Forelimb muscle (tissue), 1 donor: ENCODE results near the gene CCDC3. TPM values are rescaled to one million over a fixed set of nuclear protein-coding genes. Genes with fewer than 3 reads are reported as not detected.

Source experiments
- DNase-seq: peaks from one replicate; pipeline ENCODE4 v3.0.0-alpha.2; 2013; ENCODE audit warnings: low read depth
- polyA plus RNA-seq: library from polyadenylated mRNA; unstranded; fragments of 120-200 nt; gene quantifications from one replicate; pipeline ENCODE4 v1.2.1, GENCODE V29; 2013; ENCODE audit not compliant: insufficient read length

The CCDC3 gene
- polyA plus RNA-seq, 1 donor: 14.6 TPM

GRCh38 chr10:12922117-12922900, 79.2 kb downstream of the CCDC3 start:
- no peak for DNase-seq

- no peak for DNase-seq
Observed at GRCh38 chr10:12921163-12921562, 80.3 kb downstream of the CCDC3 start.

- no peak for DNase-seq
Observed at GRCh38 chr10:12919574-12919973, 81.9 kb downstream of the CCDC3 start.

- DNase-seq: no peak
Observed at GRCh38 chr10:12916587-12916986, 84.9 kb downstream of the CCDC3 start.

- no peak for DNase-seq
Observed at GRCh38 chr10:12915637-12916168, 85.8 kb downstream of the CCDC3 start.

GRCh38 chr10:12914111-12914510, 87.4 kb downstream of the CCDC3 start:
- DNase-seq: no peak

- no peak for DNase-seq
Observed at GRCh38 chr10:12911795-12912194, 89.7 kb downstream of the CCDC3 start.

GRCh38 chr10:12910835-12911234, 90.7 kb downstream of the CCDC3 start:
- DNase-seq: no peak

GRCh38 chr10:12909836-12910185, 91.7 kb downstream of the CCDC3 start:
- DNase-seq: no peak

- no peak for DNase-seq
Observed at GRCh38 chr10:12909182-12909835, 92.2 kb downstream of the CCDC3 start.

GRCh38 chr10:12908773-12909172, 92.7 kb downstream of the CCDC3 start:
- no peak for DNase-seq

GRCh38 chr10:12907656-12908055, 93.9 kb downstream of the CCDC3 start:
- DNase-seq: peak; percentile 54

- no peak for DNase-seq
Observed at GRCh38 chr10:12906051-12906541, 95.4 kb downstream of the CCDC3 start.

- DNase-seq: no peak
Observed at GRCh38 chr10:12905067-12905466, 96.4 kb downstream of the CCDC3 start.

- DNase-seq: no peak
Observed at GRCh38 chr10:12902851-12903358, 98.6 kb downstream of the CCDC3 start.

- DNase-seq: no peak
Observed at GRCh38 chr10:12902135-12902572, 99.4 kb downstream of the CCDC3 start.

- DNase-seq: no peak
Observed at GRCh38 chr10:12899546-12899945, 102.0 kb downstream of the CCDC3 start.

- DNase-seq: no peak
Observed at GRCh38 chr10:12898271-12898670, 103.2 kb downstream of the CCDC3 start.

- DNase-seq: no peak
Observed at GRCh38 chr10:12897278-12897677, 104.2 kb downstream of the CCDC3 start.

- no peak for DNase-seq
Observed at GRCh38 chr10:12896251-12896650, 105.3 kb downstream of the CCDC3 start.

GRCh38 chr10:12892924-12893323, 108.6 kb downstream of the CCDC3 start:
- no peak for DNase-seq

- DNase-seq: no peak
Observed at GRCh38 chr10:12890958-12891357, 110.6 kb downstream of the CCDC3 start.

- DNase-seq: no peak
Observed at GRCh38 chr10:12888470-12888869, 113.0 kb downstream of the CCDC3 start.
